H1 (cell line): ENCODE measurements around the gene STXBP6.

Source experiments
- CREB1 ChIP-seq: IDR thresholded peaks from 2 replicates; pipeline ENCODE4 v1.6.1; 2012; ENCODE audit warnings: inconsistent platforms
- E2F6 ChIP-seq: IDR thresholded peaks from 2 replicates; pipeline ENCODE4 v1.6.1; 2012; ENCODE audit warnings: inconsistent platforms
- EP300 ChIP-seq, 2 experiments: IDR thresholded peaks; 1 replicate in 1 of 2; 2 replicates in 1 of 2; pipeline ENCODE4 v1.6.1; 2011 to 2012; ENCODE audit warnings: low read depth in 2 of 2, low read length in 2 of 2, mild to moderate bottlenecking in 2 of 2, borderline replicate concordance in 1 of 2, inconsistent platforms in 1 of 2, moderate library complexity in 1 of 2
- EZH2 ChIP-seq: fragments of 200-600 bp; sonication (generic); IDR thresholded peaks from 2 replicates; pipeline ENCODE4 v1.7.1; 2012; ENCODE audit warnings: low read depth, mild to moderate bottlenecking, moderate library complexity, low read length, inconsistent platforms; ENCODE audit not compliant: severe bottlenecking
- GABPA ChIP-seq: IDR thresholded peaks from 2 replicates; pipeline ENCODE4 v1.6.1; 2011; ENCODE audit warnings: mild to moderate bottlenecking, low read length, moderate library complexity, borderline replicate concordance; ENCODE audit not compliant: insufficient read depth
- POLR2A ChIP-seq, 2 experiments: IDR thresholded peaks; 1 replicate in 1 of 2; 2 replicates in 1 of 2; pipeline ENCODE4 v1.6.1; 2011; ENCODE audit warnings: low read depth in 2 of 2, low read length in 2 of 2, mild to moderate bottlenecking in 2 of 2; ENCODE audit errors: control extremely low read depth in 1 of 2
- RFX5 ChIP-seq: IDR thresholded peaks from 2 replicates; pipeline ENCODE4 v1.6.1; 2011; ENCODE audit warnings: low read depth, low read length, improper control_type of control experiment, borderline replicate concordance
- TAF1 ChIP-seq: IDR thresholded peaks from 2 replicates; pipeline ENCODE4 v1.6.1; 2011; ENCODE audit warnings: mild to moderate bottlenecking, low read depth, low read length
- YY1 ChIP-seq: IDR thresholded peaks from 2 replicates; pipeline ENCODE4 v1.6.1; 2011; ENCODE audit warnings: low read depth, mild to moderate bottlenecking, low read length
- ZNF274 ChIP-seq: IDR thresholded peaks from 2 replicates; pipeline ENCODE4 v1.7.0; 2012; ENCODE audit warnings: low read length, borderline replicate concordance; ENCODE audit errors: extremely low read depth
- TF ChIP-seq, protein P1 (sequence below): IDR thresholded peaks from 2 replicates; pipeline ENCODE4 v1.6.1; 2011; ENCODE audit warnings: low read length, improper control_type of control experiment
- TF ChIP-seq, protein P2 (sequence below), 3 experiments: IDR thresholded peaks; 1 replicate in 2 of 3; 2 replicates in 1 of 3; pipeline versions ENCODE4 v1.5.1 to v1.6.1; 2011; ENCODE audit warnings: low read length in 3 of 3, mild to moderate bottlenecking in 3 of 3, inconsistent platforms in 2 of 3, low read depth in 1 of 3, moderate library complexity in 1 of 3; ENCODE audit not compliant: insufficient read depth in 1 of 3; ENCODE audit errors: control extremely low read depth in 1 of 3
- TF ChIP-seq, protein P3 (sequence below): IDR thresholded peaks from 2 replicates; pipeline ENCODE4 v1.6.1; 2012; ENCODE audit warnings: inconsistent platforms

DNA sequence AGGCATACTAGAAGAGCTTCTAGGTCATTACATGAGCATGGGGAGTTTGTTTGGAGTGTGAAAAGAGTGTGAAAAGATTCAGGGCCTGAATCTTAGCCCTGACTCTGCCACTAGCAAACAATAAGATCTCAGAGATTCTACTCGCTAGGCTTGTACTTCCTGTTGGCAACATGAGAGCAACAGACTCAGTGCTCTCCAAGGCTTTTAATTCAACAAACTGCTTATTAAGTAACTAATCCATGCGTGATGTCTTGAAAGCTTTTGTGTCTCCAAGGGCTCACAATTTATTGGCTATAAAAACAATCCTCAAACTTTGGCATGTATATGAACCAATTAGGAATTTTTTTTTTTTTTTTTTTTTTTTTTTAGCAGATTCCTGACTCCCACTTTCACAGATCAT, 105.1 kb downstream of the STXBP6 start:
- TF ChIP-seq GABPA = no peak
- TF ChIP-seq, protein P1, sequence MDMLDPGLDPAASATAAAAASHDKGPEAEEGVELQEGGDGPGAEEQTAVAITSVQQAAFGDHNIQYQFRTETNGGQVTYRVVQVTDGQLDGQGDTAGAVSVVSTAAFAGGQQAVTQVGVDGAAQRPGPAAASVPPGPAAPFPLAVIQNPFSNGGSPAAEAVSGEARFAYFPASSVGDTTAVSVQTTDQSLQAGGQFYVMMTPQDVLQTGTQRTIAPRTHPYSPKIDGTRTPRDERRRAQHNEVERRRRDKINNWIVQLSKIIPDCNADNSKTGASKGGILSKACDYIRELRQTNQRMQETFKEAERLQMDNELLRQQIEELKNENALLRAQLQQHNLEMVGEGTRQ = no peak
- TF ChIP-seq, protein P2, sequence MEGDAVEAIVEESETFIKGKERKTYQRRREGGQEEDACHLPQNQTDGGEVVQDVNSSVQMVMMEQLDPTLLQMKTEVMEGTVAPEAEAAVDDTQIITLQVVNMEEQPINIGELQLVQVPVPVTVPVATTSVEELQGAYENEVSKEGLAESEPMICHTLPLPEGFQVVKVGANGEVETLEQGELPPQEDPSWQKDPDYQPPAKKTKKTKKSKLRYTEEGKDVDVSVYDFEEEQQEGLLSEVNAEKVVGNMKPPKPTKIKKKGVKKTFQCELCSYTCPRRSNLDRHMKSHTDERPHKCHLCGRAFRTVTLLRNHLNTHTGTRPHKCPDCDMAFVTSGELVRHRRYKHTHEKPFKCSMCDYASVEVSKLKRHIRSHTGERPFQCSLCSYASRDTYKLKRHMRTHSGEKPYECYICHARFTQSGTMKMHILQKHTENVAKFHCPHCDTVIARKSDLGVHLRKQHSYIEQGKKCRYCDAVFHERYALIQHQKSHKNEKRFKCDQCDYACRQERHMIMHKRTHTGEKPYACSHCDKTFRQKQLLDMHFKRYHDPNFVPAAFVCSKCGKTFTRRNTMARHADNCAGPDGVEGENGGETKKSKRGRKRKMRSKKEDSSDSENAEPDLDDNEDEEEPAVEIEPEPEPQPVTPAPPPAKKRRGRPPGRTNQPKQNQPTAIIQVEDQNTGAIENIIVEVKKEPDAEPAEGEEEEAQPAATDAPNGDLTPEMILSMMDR (IDR thresholded peaks at IDR 0.05; ENCODE audit: control extremely low read depth in 1 of 3, insufficient read depth in 1 of 3, low read depth in 1 of 3, low read length in 3 of 3) = no peak
- no peak for TF ChIP-seq POLR2A (IDR thresholded peaks at IDR 0.05; ENCODE audit: control extremely low read depth in 1 of 2, low read depth in 2 of 2, low read length in 2 of 2)
- no peak for TF ChIP-seq RFX5
- TF ChIP-seq CREB1 = no peak
- TF ChIP-seq E2F6 = no peak
- no peak for TF ChIP-seq EP300 (IDR thresholded peaks at IDR 0.05; ENCODE audit: borderline replicate concordance in 1 of 2, low read depth in 2 of 2, low read length in 2 of 2)
- no peak for TF ChIP-seq EZH2
- no peak for TF ChIP-seq ZNF274
- TF ChIP-seq, protein P3, sequence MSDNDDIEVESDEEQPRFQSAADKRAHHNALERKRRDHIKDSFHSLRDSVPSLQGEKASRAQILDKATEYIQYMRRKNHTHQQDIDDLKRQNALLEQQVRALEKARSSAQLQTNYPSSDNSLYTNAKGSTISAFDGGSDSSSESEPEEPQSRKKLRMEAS = no peak
- no peak for TF ChIP-seq TAF1
- TF ChIP-seq YY1 = no peak
